Pericardium fibroblast (primary cell): ENCODE measurements around the gene PLA2G4C. TPM values are rescaled to one million over a fixed set of nuclear protein-coding genes. Genes with fewer than 3 reads are reported as not detected.

Experiments used
- total RNA-seq: library from RNA; depleted of rRNA; stranded (reverse); fragments of >200 nt; gene quantifications from 2 replicates; pipeline ENCODE4 v1.2.3, GENCODE V29; 2015

The PLA2G4C gene
- total RNA-seq, result 0.51 and 1.3 TPM in 2 replicates

GRCh38 chr19:48110350-48110966 lies at the start of gene PLA2G4C:
PLA2G4C (minus strand) TSS chr19:48110817; CDS start chr19:48106529, 4,288 bp downstream.

GRCh38 chr19:48043675-48044258 lies 66.8 kb downstream of the PLA2G4C start, which contains the start of gene CABP5:
CABP5 (minus strand) TSS chr19:48044079; CDS start chr19:48043922, 157 bp downstream.

Other genes starting within 250 kb of the PLA2G4C start
- gene SULT2A1, start 224.5 kb downstream of the PLA2G4C start, total RNA-seq, result not detected in 2 replicates
- gene BSPH1, start 118.6 kb downstream of the PLA2G4C start, total RNA-seq, result not detected in 2 replicates
- gene ELSPBP1, start 116.2 kb downstream of the PLA2G4C start, total RNA-seq, result not detected in 2 replicates
- gene CABP5, start 66.7 kb downstream of the PLA2G4C start, total RNA-seq, result not detected in 2 replicates
- gene LIG1, start 59.5 kb upstream of the PLA2G4C start, total RNA-seq, result 4.8 and 7.7 TPM in 2 replicates
- gene ZSWIM9, start 59.9 kb upstream of the PLA2G4C start, total RNA-seq, result 0.82 and 1.5 TPM in 2 replicates
- gene CARD8, start 145.1 kb upstream of the PLA2G4C start, total RNA-seq, result 6.4 and 7.8 TPM in 2 replicates
- 0.12 TPM in 1 of 2 replicates, not detected in the other for gene ZNF114, start 159.3 kb upstream of the PLA2G4C start, total RNA-seq
- 125 and 282 TPM in 2 replicates for gene EMP3, start 214.7 kb upstream of the PLA2G4C start, total RNA-seq